ENCODE results near the gene KIF1A.
"Not testable (repeated sequence)": the region's sequence is repeated elsewhere in the genome, so short reads cannot be mapped to it uniquely, and the experiment has no call there.

KIF1A gene

DNA sequence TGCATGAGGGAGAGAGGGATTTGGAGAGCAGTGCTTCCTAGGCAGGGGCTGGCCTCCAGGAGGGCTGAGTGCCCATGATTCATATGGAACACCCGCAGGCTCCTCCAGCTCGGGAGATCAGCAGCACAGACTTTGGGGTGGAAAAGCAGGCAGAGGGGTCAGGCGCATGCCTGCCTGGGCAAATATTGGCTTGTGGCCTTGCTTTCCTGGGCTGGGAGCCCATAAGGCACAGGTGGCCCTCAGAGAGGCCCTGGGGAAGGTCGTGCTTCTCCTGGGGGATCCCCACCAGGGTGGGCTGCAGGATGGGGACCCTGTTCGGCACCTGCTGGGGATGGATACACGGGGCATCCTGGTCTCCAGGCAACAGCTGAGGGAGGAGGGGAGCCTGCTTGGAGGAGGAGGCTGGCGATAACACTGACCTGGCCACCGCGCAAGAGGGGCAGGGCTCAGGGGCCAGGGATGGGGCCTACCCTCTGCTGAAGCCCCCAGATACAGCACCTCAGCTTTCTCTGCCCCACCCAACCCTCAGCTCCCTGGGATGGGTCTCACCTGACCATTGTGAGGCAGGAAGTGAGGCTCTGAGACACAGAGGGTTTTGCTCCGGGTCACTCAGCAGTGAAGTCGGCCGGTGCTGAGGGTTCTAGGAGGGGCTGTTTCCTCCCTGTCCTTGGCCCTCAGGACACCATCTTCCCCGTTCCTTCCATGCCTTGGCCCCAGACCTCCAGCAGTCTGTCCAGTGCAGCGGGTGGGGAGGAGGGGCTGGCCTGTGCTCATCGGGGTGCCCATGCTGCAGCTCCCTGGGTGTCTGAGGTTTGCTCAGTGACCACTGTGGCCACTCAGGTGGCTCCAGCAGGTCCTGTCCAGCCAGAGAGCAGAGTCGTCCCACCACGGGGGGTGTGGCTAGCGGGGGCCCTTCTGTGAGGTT lies 116.3 kb downstream of the KIF1A start:
- no peak for DNase-seq (ENCODE audit: low spot score)

- no peak for DNase-seq (ENCODE audit: low spot score)
These were observed 117.4 kb downstream of the KIF1A start for GRCh38 chr2:240702640-240703011.

DNA sequence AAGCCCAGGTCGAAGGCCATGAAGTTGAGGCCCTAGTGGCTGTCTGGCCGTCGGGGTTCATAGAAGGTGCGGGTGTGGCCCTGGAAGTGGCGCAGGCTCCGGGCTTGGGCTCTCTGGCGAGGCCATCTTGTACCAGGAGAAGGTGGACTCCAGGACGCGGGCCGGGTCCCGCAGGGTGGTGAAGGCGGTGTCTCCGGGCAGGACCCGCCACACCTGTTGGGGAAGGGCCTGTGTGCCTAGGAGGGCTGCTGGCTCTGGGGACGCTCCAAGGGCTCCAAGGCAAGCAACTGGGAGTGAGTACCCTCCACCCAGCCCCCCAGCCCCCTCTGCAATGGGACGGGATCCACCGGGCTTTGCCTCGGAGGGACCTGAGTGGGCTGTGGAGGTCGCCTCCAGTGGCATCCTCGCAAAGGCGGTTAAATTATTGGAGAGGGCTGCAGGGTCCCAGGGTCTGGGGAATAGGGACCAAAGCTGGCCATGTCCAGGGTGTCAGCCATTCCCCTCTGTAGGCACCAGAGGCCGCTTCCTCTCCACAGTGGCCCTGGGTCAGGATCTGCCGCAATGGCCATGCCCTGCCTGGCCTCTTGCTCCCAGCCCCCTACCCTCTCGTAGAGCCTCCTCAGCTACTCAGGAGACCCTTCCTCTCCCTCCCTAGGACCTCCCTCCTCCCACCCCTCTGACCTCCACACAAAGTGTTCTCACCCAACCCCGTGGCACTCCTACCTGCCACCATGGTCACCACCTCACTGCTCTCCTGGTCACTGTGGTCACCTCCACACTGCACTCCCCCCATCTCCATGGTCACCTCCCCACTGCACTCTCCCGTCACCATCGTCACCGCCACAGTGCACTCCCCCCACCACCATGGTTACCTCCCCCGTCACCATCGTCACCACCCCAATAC lies 118.0 kb downstream of the KIF1A start:
- DNase-seq (ENCODE audit: low spot score) = no peak

DNA sequence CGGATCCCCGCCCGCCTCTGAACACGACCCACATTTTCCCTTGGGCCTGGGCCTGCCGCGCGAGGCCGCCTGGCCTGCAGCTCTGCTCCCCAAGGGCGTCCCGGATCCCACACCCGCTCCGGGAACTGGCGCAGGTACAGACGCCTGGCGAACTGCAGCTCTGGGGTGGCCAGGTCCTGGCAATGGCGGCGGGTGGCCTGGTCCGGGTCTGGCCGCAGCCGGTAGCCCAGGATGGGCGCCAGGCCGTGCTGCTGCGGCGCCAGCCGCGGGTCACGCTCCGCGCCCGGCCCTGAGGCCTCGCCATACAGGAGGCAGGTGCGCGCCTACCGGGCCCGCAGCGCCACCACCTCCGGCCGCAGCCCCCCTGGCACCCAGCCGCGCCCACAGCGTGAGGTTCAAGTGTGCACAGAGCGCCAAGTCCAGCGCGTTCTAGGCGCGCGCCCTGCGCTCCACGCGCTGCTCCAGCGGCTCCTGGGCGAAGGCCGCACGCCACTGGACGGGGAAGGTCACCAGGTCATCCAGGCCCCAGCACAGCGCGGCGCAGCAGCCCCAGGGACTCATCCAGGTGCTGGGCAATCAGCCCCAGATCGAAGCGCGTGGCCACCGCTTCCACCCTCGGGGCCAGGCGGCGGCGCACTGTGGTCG lies 118.8 kb downstream of the KIF1A start:
- no peak for DNase-seq (ENCODE audit: low spot score)

- DNase-seq (ENCODE audit: low spot score) = not testable (repeated sequence)
These were observed 119.4 kb downstream of the KIF1A start for GRCh38 chr2:240700616-240701015.

- DNase-seq (ENCODE audit: low spot score) = not testable (repeated sequence)
These were observed 120.2 kb downstream of the KIF1A start for GRCh38 chr2:240699835-240700234.

DNA sequence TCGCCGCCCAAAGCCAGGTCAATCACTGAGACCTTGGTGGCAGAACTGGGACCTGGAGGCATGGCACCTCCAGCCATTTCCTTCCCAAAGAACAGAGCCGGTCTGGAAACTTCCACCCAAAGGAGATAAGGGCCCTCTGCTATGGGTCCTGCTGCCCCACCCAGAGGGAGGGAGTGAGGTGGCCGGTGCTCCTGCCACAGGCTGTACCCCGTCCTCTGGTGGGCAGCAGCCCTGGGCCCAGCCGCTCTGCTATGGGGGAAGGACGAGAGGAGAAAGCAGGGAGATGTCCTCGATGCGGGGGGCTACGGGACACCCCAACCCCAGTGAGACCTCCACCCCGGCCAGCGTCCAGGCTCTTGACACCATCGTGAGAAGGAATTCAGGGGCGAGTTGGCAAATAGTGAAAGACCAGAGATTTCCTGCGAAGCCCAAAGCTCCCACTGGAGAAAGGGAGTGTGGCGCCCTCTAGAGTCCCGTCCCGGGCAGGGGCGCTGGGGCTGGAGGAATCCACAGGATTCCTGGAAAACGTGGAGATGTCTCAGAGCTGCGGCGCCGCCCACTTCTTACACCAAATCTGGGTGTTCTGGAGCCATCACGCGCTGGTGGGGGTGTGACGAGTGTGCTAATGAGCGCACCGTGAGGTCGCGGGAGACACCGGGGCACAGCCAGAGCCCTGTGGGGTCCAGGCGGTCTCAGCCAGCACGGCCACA lies 121.0 kb downstream of the KIF1A start:
- not testable (repeated sequence) for DNase-seq (ENCODE audit: low spot score)

GRCh38 chr2:240696469-240696868 lies 123.5 kb downstream of the KIF1A start:
- not testable (repeated sequence) for DNase-seq (ENCODE audit: low spot score)

GRCh38 chr2:240695593-240695992 lies 124.4 kb downstream of the KIF1A start:
- not testable (repeated sequence) for DNase-seq (ENCODE audit: low spot score)

- DNase-seq (ENCODE audit: low spot score) = not testable (repeated sequence)
These were observed 125.7 kb downstream of the KIF1A start for GRCh38 chr2:240694304-240694703.

DNA sequence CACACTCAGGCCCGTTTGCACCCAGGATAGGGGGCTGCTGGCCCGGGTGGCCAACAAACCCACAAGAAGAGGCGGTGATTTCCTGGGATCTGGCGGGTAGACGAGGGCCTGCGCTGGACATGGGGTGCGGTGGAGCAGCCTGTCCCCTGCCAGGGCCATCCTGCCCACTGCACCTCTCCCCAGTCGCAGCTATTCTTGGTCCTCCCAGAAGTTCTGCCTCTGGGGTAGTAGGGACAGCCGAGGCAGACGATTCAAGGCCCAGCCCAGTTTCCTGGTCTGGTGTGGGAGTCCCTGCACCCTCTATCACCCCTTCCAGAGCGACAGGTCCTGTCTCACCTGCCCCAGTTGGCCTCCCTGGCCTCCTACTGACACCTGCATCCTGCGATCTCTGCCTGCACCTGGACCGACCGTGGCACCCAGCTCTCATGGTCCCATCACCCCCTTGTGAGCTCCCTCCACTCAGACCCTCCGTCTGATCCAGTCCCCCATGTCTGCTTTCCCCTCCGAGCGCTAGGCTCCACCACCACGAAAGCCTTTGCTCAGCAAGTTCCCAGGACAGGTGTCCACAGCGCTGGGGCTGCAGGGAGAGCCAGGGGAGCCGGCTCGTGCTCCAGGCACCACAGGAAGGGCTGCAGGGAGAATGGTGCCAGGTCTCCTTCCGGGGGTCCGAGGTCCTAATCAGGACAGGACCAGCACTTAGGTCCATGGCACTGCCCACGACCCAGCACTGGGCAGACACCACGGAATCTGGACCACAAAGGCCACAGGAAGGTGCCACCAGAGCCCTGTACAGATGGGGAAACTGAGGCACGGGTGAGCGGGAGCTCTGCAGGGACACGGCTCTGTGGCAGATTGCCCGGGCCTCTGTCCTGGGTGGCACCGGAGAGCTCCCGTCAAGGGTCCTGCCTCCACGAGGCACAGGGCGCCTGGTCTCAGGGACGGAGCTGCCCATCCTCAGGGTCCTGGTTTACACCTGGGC lies 127.1 kb downstream of the KIF1A start:
- DNase-seq (ENCODE audit: low spot score) = not testable (repeated sequence)

DNA sequence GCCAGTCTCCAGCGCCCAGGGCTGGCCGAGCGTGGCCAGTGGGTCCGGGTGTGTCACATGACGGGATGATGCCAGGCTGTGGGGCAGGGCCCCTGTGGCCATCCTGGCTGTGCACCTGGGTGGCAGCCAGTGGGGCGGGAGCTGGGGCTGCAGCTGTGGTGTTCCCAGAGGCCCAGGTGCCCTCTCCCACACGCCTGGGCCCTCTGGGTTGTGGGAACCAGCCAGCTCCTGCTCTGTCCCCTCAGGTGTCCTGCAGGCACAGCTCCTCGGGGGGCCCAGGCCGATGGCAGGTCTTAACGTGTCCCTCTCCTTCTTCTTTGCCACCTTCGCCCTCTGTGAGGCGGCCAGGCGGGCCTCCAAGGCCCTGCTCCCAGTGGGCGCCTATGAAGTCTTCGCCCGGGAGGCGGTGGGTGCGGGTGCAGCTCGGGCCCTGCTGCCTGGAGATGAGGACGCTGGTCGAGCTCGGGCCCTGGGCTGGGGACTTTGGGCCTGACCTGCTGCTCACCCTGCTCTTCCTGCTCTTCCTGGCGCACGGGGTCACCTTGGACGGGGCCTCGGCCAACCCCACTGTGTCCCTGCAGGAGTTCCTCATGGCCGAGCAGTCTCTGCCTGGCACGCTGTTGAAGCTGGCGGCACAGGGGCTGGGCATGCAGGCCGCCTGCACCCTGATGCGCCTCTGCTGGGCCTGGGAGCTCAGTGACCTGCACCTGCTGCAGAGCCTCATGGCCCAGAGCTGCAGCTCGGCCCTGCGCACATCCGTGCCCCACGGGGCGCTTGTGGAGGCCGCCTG lies 128.2 kb downstream of the KIF1A start, which contains the start of gene AQP12A:
Gene AQP12A, plus strand, starts transcription at position 236 of the 790 bp plus-strand sequence. Its CDS starts 48 bp downstream, at position 284.
- DNase-seq (ENCODE audit: low spot score) = not testable (repeated sequence)

- DNase-seq (ENCODE audit: low spot score) = not testable (repeated sequence)
These were observed 129.0 kb downstream of the KIF1A start for GRCh38 chr2:240691075-240691427.

- not testable (repeated sequence) for DNase-seq (ENCODE audit: low spot score)
These were observed 129.5 kb downstream of the KIF1A start for GRCh38 chr2:240690421-240691074.

DNA sequence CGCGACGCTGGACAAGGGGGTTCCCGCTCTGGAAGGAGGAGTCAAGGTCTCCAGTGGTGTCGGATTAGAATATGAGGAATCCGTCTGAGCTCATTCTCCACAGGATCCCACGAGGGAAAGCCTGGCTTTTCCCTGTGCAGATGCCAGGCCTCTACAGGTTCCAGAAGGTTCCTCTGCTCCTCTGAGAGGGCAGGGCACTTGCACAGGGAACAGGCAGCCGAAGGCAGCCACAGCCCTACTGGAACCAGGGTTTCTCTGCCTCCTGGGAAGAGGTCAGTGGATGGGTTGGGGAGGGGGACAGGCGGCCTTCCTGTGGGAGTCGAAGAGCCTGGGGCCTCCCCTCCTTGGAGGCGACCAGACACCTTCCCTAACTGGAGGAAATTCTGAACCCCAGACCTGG lies 130.0 kb downstream of the KIF1A start:
- DNase-seq (ENCODE audit: low spot score) = no peak

DNA sequence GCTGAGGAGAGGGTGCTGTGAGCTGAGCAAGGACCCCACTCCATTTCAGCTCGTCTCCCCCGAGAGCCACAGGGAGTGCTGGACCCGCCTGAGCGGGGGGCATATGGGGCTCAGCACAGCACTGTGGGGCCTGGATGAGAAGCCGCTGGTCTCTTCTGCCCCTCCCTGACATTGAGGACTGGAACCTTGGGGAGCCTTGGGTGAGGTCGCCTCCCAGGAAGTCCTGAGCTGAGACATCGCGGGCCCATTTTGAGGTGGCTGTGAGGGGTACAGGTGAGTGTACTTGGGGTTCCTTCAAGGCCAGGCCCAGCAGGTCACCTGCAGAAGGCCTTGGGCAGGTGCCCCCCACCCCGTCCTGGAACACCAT lies 131.5 kb downstream of the KIF1A start:
- no peak for DNase-seq (ENCODE audit: low spot score)

DNA sequence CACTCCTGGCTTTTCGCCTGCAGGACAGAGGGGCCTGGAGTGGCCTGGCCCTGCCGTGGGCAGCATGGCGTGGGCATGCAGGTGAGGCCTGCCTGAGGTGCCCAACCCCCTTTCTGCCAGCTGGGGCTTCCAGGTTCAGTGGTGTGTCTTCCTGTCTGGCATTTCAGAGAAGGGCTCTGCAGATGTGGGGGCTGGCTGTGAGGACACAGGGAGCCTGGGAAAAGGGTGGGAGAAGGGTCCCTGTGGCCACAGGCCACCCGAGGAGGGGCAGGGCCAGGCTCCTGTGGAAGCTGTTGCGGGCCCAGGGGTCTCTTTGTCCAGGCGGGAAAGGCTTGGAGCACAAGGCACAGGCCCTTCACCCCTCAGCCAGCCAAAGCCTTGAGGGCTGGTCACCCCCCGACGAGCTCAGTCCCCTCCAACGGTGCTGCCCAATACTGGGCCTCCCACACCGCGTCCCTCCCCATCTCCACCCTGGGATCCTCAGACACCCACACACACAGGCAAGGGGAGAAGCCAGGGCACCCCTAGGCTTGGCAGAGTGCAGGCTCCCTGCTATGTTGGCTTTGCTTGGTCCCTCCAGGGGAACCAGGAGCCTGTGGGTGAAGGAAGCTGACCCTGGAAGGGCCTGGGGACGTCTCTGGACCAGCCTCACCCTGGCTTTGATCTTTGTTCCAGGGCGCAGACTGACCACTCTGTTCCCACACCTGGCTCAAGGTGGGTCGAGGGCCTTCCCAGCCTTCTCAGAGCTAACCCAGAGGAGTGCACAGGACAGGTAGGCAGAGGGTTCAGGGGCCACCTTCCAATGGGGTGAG lies 132.1 kb downstream of the KIF1A start:
- no peak for DNase-seq (ENCODE audit: low spot score)
